GM12864 (cell line): Measurements from ENCODE around the gene POLR2C.
"Not testable (repeated sequence)": the region's sequence is repeated elsewhere in the genome, so short reads cannot be mapped to it uniquely, and the experiment has no call there.

Experiments used
- DNase-seq: peaks from one replicate; pipeline ENCODE4 v3.0.0-alpha.2; 2011; ENCODE audit warnings: low read depth
- H3K4me3 ChIP-seq: 2 replicates; pipeline ENCODE4 v1.5.1; 2011; ENCODE audit warnings: mild to moderate bottlenecking, low read depth, low read length, control low read depth
- CTCF ChIP-seq: IDR thresholded peaks from 2 replicates; pipeline ENCODE4 v1.5.1; 2011; ENCODE audit warnings: low read depth, mild to moderate bottlenecking, moderate library complexity, low read length, control low read depth, inconsistent platforms; ENCODE audit errors: missing control alignments

POLR2C gene

DNA sequence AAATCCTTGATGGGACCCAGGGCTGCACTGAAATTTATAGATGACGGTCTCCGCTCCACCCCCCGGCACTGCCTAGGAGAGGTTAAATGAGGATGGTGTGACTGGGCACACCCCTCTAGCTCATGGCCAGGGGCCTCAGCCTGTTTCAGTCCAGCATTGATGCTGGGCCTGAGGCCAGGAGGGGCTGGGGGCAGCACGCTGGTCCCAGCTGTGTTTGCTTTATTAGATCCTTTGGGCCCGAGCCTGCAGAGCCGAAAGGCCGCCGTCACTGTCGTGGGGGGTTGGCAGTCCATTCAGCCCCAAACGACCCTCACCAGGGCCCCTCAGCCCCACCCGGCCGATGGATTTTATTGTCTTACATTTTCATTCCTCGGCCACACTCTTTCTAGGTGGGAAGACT lies 34.6 kb downstream of the POLR2C start:
- H3K4me3 ChIP-seq = no peak overlapping the region
- DNase-seq = no peak
- no peak for TF ChIP-seq CTCF

DNA sequence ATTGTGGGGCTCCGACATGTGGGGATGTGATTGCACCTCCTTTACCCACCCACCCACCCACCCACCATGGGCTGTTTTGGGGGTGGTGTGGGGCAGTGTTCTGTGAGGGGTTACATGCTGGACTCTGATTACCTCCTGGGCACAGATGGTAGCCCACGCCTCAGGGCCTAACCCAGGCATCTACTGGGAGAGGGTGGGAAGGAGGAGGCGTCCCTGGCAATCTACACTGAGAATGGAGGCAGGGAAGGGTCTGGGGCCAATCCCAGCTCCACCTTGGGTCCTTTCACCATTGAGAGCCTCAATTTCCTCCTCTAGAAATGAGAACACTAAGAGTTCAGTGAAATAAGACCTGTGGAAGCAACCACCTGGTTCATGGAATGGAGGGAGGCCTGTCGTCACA lies 35.6 kb downstream of the POLR2C start:
- DNase-seq = no peak
- H3K4me3 ChIP-seq = no peak overlapping the region
- no peak for TF ChIP-seq CTCF

DNA sequence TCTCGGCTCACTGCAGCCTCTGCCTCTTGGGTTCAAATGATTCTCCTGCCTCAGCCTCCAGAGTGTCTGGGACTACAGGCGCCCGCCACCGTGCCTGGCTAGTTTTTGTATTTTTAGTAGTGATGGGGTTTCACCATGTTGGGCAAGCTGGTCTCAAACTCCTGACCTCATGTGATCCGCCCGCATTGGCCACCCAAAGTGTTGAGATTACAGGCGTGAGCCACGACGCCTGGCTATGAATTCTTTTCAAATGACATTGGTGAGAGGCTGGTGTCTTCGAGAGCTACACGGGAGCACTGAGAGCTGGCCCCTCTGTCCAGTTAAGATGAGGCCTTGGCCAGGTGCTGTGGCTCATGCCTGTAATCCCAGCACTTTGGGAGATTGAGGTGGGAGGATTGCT lies 37.5 kb downstream of the POLR2C start:
- not testable (repeated sequence) for H3K4me3 ChIP-seq

DNA sequence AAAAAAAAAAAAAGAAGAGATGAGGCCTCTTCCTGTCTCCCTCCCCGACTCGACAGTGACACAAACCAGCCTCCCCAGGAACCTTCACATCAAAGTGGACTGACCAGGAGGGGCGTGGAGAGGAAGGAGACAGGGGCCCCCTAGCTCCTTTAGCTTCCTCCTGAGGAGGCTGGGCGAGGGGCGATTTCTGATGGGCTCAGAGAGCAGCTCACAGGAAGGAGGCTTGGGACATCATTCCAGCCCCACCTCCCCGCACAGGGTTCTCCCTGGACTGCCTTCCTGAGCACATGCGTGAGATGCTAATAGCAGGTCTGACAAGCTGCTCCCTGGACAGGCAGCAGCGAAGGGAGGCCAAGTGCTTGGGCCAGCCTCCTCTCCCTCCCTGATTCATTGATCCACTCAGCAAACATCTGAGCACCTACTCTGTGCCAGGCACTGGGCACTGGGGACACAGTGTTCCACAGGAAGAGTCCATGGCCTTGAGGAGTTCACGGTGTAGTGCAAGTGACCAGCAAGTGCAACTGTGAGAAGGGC lies 38.2 kb downstream of the POLR2C start:
- no peak for DNase-seq
- no peak for TF ChIP-seq CTCF

More for the DNA sequence above, 37.5 kb downstream of the POLR2C start:
- not testable (repeated sequence) for DNase-seq

GRCh38 chr16:57501492-57501891 lies 39.0 kb downstream of the POLR2C start:
- no peak for TF ChIP-seq CTCF
- DNase-seq = no peak
- H3K4me3 ChIP-seq = no peak overlapping the region

More for the DNA sequence above, 38.2 kb downstream of the POLR2C start:
- H3K4me3 ChIP-seq = no peak overlapping the region

- DNase-seq = no peak
- H3K4me3 ChIP-seq = no peak overlapping the region
- TF ChIP-seq CTCF = no peak
Observed at GRCh38 chr16:57502048-57502775, 39.7 kb downstream of the POLR2C start.

DNA sequence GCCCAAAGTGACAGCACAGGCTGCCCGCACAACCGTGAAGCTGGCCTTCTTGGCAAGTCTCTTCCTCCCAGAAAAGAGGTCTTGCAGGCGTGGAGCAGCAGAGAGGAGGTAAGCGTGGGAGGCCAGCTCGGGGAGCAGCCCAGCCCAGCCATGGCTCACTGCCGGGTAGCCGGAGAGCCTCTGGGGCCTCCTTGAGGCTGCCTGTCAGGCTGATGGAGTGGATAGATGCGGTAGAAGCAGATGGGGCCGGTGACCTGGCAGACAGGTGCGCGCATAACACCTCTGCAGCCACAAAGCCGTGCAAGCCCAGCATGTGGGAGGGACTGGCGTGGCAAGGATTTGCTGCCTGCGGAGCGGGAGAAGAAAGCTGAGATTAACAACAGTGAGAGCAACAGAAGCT lies 40.9 kb downstream of the POLR2C start:
- no peak for DNase-seq
- no peak for TF ChIP-seq CTCF
- no peak overlapping the region for H3K4me3 ChIP-seq
